NAMALWA (cell line): ENCODE results near the gene WWOX.

Experiments
- DNase-seq: peaks from one replicate; pipeline ENCODE4 v3.0.0-alpha.2; 2015; ENCODE audit warnings: low spot score

WWOX gene

GRCh38 chr16:78955206-78955605 is 855.8 kb downstream of the WWOX start:
- DNase-seq = no peak

GRCh38 chr16:78956859-78957258 is 857.4 kb downstream of the WWOX start:
- no peak for DNase-seq

- no peak for DNase-seq
Observed at GRCh38 chr16:78957317-78958100, 858.1 kb downstream of the WWOX start.

GRCh38 chr16:78961464-78961863 is 862.0 kb downstream of the WWOX start:
- DNase-seq = peak; percentile 32

GRCh38 chr16:78962457-78962929 is 863.0 kb downstream of the WWOX start:
- no peak for DNase-seq

- DNase-seq = no peak
Observed at GRCh38 chr16:78967948-78968347, 868.5 kb downstream of the WWOX start.

GRCh38 chr16:78969721-78970120 is 870.3 kb downstream of the WWOX start:
- DNase-seq = no peak

- no peak for DNase-seq
Observed at GRCh38 chr16:78970650-78971049, 871.2 kb downstream of the WWOX start.

- DNase-seq = no peak
Observed at GRCh38 chr16:78972006-78972405, 872.6 kb downstream of the WWOX start.

- DNase-seq = no peak
Observed at GRCh38 chr16:78972986-78973385, 873.5 kb downstream of the WWOX start.

GRCh38 chr16:78976212-78976611 is 876.8 kb downstream of the WWOX start:
- DNase-seq = no peak

- no peak for DNase-seq
Observed at GRCh38 chr16:78980825-78981224, 881.4 kb downstream of the WWOX start.

- DNase-seq = no peak
Observed at GRCh38 chr16:78982096-78982744, 882.8 kb downstream of the WWOX start.

GRCh38 chr16:78984324-78984723 is 884.9 kb downstream of the WWOX start:
- DNase-seq = no peak

- no peak for DNase-seq
Observed at GRCh38 chr16:78984887-78985464, 885.5 kb downstream of the WWOX start.

- DNase-seq = no peak
Observed at GRCh38 chr16:78985716-78986605, 886.5 kb downstream of the WWOX start.

GRCh38 chr16:78987666-78988065 is 888.2 kb downstream of the WWOX start:
- DNase-seq = no peak

- no peak for DNase-seq
Observed at GRCh38 chr16:78988361-78988969, 889.0 kb downstream of the WWOX start.

GRCh38 chr16:78990309-78990701 is 890.9 kb downstream of the WWOX start:
- no peak for DNase-seq

GRCh38 chr16:78992001-78992400 is 892.5 kb downstream of the WWOX start:
- DNase-seq = no peak

GRCh38 chr16:78993346-78993745 is 893.9 kb downstream of the WWOX start:
- no peak for DNase-seq
